Measurements from ENCODE around the gene STK40.

STK40 gene

GRCh38 chr1:36367798-36368197 is 17.9 kb downstream of the STK40 start:
- DNase-seq, result no peak

GRCh38 chr1:36367066-36367465 is 18.7 kb downstream of the STK40 start:
- DNase-seq, result no peak

GRCh38 chr1:36366091-36366661 is 19.5 kb downstream of the STK40 start:
- DNase-seq, result no peak

GRCh38 chr1:36365381-36365780 is 20.3 kb downstream of the STK40 start:
- no peak for DNase-seq

- DNase-seq, result no peak
Observed at GRCh38 chr1:36359911-36360550, 25.7 kb downstream of the STK40 start.

GRCh38 chr1:36359383-36359782 is 26.3 kb downstream of the STK40 start:
- DNase-seq, result no peak

GRCh38 chr1:36358514-36359084 is 27.1 kb downstream of the STK40 start:
- DNase-seq, result no peak

- no peak for DNase-seq
Observed at GRCh38 chr1:36355811-36356210, 29.9 kb downstream of the STK40 start.

GRCh38 chr1:36354486-36354885 is 31.2 kb downstream of the STK40 start:
- DNase-seq, result no peak

- DNase-seq, result no peak
Observed at GRCh38 chr1:36352910-36353878, 32.5 kb downstream of the STK40 start.

- no peak for DNase-seq
Observed at GRCh38 chr1:36352125-36352909, 33.4 kb downstream of the STK40 start.

GRCh38 chr1:36351227-36351977 is 34.3 kb downstream of the STK40 start:
- no peak for DNase-seq

GRCh38 chr1:36350659-36351226 is 35.0 kb downstream of the STK40 start:
- no peak for DNase-seq

- DNase-seq, result no peak
Observed at GRCh38 chr1:36349839-36350238, 35.9 kb downstream of the STK40 start.

GRCh38 chr1:36349241-36349671 is 36.5 kb downstream of the STK40 start:
- DNase-seq, result no peak

GRCh38 chr1:36346741-36347370 is 38.9 kb downstream of the STK40 start:
- no peak for DNase-seq

GRCh38 chr1:36345353-36345752 is 40.4 kb downstream of the STK40 start:
- DNase-seq, result no peak

- DNase-seq, result no peak
Observed at GRCh38 chr1:36344395-36344680, 41.4 kb downstream of the STK40 start.

- no peak for DNase-seq
Observed at GRCh38 chr1:36343651-36344394, 41.9 kb downstream of the STK40 start.

GRCh38 chr1:36342426-36343185 is 43.1 kb downstream of the STK40 start:
- DNase-seq, result no peak

Data from NCI-H2107 (cell line).